AG09309 (cell line): ENCODE measurements around the gene MEGF11.

Experiments used
- DNase-seq: peaks from one replicate; pipeline ENCODE4 v3.0.0-alpha.2; 2010; ENCODE audit warnings: low read depth
- H3K4me3 ChIP-seq: 2 replicates; pipeline ENCODE4 v1.5.1; 2011; ENCODE audit warnings: mild to moderate bottlenecking, low read depth, low read length, moderate library complexity; ENCODE audit not compliant: control insufficient read depth
- TF ChIP-seq, protein P1 (sequence below): IDR thresholded peaks from 2 replicates; pipeline ENCODE4 v1.5.1; 2011; ENCODE audit warnings: mild to moderate bottlenecking, low read depth, low read length, inconsistent platforms; ENCODE audit not compliant: insufficient read depth, control insufficient read depth; ENCODE audit errors: missing control alignments

Gene MEGF11

GRCh38 chr15:66078929-66079275 lies 174.6 kb downstream of the MEGF11 start:
- DNase-seq = no peak
- TF ChIP-seq, protein P1, sequence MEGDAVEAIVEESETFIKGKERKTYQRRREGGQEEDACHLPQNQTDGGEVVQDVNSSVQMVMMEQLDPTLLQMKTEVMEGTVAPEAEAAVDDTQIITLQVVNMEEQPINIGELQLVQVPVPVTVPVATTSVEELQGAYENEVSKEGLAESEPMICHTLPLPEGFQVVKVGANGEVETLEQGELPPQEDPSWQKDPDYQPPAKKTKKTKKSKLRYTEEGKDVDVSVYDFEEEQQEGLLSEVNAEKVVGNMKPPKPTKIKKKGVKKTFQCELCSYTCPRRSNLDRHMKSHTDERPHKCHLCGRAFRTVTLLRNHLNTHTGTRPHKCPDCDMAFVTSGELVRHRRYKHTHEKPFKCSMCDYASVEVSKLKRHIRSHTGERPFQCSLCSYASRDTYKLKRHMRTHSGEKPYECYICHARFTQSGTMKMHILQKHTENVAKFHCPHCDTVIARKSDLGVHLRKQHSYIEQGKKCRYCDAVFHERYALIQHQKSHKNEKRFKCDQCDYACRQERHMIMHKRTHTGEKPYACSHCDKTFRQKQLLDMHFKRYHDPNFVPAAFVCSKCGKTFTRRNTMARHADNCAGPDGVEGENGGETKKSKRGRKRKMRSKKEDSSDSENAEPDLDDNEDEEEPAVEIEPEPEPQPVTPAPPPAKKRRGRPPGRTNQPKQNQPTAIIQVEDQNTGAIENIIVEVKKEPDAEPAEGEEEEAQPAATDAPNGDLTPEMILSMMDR = no peak
- H3K4me3 ChIP-seq = no peak overlapping the region

- no peak overlapping the region for H3K4me3 ChIP-seq
- TF ChIP-seq, protein P1 = no peak
- DNase-seq = no peak
These were observed 175.2 kb downstream of the MEGF11 start for GRCh38 chr15:66078196-66078928.

DNA sequence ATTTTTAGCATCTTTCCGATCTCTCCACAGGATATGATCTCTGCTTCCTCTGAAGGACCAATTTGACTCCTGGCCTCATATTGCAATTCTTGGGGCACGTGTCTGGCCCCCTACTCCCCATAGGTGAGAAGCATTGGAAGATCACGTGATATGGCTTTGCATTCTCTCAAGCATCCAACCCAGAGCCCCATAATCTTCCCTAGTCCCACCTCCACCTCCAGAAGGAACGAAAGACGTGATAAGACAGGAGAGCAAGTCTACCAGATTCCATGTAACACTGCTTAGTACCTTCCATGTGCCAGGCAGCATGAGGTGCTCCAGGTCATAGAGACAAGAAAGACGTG lies 176.3 kb downstream of the MEGF11 start:
- TF ChIP-seq, protein P1 = no peak
- no peak overlapping the region for H3K4me3 ChIP-seq
- no peak for DNase-seq

GRCh38 chr15:66076591-66077319 lies 176.8 kb downstream of the MEGF11 start:
- TF ChIP-seq, protein P1 = no peak
- no peak overlapping the region for H3K4me3 ChIP-seq
- DNase-seq = no peak

GRCh38 chr15:66075947-66076346 lies 177.6 kb downstream of the MEGF11 start:
- DNase-seq = no peak
- TF ChIP-seq, protein P1 = no peak
- no peak overlapping the region for H3K4me3 ChIP-seq

DNA sequence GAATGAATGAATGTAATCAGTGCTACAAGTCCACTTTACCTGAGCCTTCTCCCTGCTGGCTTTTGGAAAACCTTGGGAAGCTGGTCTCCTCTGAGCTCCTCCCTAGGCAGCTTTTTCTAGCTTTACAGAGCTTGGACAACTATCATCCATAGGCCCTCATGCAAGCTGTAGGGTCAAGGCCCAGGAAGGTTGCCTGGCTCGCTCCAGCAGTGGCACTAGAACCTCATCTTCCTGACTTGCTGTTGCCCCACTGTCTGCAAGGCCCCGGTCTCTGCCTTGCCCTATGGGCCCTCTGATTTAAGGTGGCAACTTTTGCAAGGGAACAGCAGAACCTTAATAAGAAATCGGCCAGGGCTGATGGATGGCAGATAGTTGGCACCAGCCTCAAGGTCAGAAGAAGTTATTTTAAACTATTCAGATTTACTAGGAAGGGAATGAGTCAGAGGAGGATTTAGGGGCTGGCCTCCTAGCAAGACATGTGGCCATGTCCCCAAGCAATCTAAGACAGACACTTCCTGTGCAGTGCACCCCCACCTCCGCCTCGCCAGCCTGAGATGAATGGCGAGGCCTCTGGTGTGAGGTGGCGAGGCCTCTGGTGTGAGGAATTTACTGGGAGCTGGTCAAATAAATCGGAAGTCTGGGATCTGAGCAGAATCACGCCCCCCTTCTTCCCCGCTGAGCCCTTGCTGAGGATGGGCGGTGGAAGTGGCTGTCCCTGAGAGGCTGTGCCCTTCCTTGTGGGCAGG lies 180.8 kb downstream of the MEGF11 start:
- no peak for DNase-seq
- no peak overlapping the region for H3K4me3 ChIP-seq
- TF ChIP-seq, protein P1 = no peak
